GM18907 (cell line): ENCODE measurements around the gene FOXQ1.
"Not testable (repeated sequence)": the region's sequence is repeated elsewhere in the genome, so short reads cannot be mapped to it uniquely, and the experiment has no call there.

ENCODE experiments used
- ATAC-seq: cut with Tn5 transposase; IDR thresholded peaks from one replicate; pipeline ENCODE4 v1.9.1; 2021; ENCODE audit warnings: mild to moderate bottlenecking, moderate library complexity; ENCODE audit not compliant: unreplicated experiment

The FOXQ1 gene

GRCh38 chr6:1321738-1322137 lies 9.8 kb downstream of the FOXQ1 start:
- no peak for ATAC-seq

GRCh38 chr6:1322156-1322555 lies 10.3 kb downstream of the FOXQ1 start:
- no peak for ATAC-seq

- no peak for ATAC-seq
These were observed 10.9 kb downstream of the FOXQ1 start for GRCh38 chr6:1322696-1323219.

GRCh38 chr6:1324936-1325335 lies 13.0 kb downstream of the FOXQ1 start:
- ATAC-seq = no peak

- no peak for ATAC-seq
These were observed 13.8 kb downstream of the FOXQ1 start for GRCh38 chr6:1325461-1326309.

GRCh38 chr6:1326535-1327121 lies 14.7 kb downstream of the FOXQ1 start:
- ATAC-seq = no peak

GRCh38 chr6:1327630-1328029 lies 15.7 kb downstream of the FOXQ1 start:
- ATAC-seq = no peak

- ATAC-seq = no peak
These were observed 16.4 kb downstream of the FOXQ1 start for GRCh38 chr6:1328129-1328800.

GRCh38 chr6:1329708-1330107 lies 17.8 kb downstream of the FOXQ1 start:
- ATAC-seq = no peak

GRCh38 chr6:1334684-1335083 lies 22.8 kb downstream of the FOXQ1 start:
- no peak for ATAC-seq

- no peak for ATAC-seq
These were observed 23.6 kb downstream of the FOXQ1 start for GRCh38 chr6:1335367-1336037.

- no peak for ATAC-seq
These were observed 24.4 kb downstream of the FOXQ1 start for GRCh38 chr6:1336246-1336843.

- ATAC-seq = no peak
These were observed 25.9 kb downstream of the FOXQ1 start for GRCh38 chr6:1337791-1338190.

- no peak for ATAC-seq
These were observed 34.2 kb downstream of the FOXQ1 start for GRCh38 chr6:1346101-1346500.

- ATAC-seq = no peak
These were observed 34.7 kb downstream of the FOXQ1 start for GRCh38 chr6:1346558-1347091.

GRCh38 chr6:1347161-1347560 lies 35.3 kb downstream of the FOXQ1 start:
- no peak for ATAC-seq

GRCh38 chr6:1348675-1349074 lies 36.8 kb downstream of the FOXQ1 start:
- ATAC-seq = no peak

- no peak for ATAC-seq
These were observed 37.8 kb downstream of the FOXQ1 start for GRCh38 chr6:1349655-1350054.

GRCh38 chr6:1351381-1352008 lies 39.6 kb downstream of the FOXQ1 start:
- ATAC-seq = no peak

GRCh38 chr6:1355068-1355467 lies 43.2 kb downstream of the FOXQ1 start:
- not testable (repeated sequence) for ATAC-seq
